ENCODE data around the gene TIAM2.

Gene TIAM2

DNA sequence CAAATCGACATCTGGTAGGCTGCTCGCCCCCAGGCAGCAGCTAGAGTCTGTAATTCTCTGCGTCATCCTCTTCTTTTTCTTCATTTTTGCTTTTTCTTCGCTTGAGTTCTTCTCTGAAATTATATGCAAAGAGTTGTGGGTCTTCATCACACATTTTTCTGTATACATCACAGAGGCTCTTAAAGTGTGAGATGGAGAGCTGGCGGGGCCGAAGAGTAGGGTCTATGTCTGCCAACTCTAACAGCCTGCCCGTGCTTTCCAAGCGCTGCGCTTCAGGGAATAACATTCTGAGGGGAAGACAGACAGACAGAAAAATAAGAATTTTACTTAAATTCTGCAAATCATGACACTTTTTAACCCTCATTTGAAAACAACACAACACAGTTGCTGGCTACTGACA, 262.7 kb downstream of the TIAM2 start:
- DNase-seq (ENCODE audit: low read depth), result no peak
- H3K4me3 ChIP-seq (ENCODE audit: low read depth, low read length), result no peak overlapping the region
- TF ChIP-seq, protein P1, sequence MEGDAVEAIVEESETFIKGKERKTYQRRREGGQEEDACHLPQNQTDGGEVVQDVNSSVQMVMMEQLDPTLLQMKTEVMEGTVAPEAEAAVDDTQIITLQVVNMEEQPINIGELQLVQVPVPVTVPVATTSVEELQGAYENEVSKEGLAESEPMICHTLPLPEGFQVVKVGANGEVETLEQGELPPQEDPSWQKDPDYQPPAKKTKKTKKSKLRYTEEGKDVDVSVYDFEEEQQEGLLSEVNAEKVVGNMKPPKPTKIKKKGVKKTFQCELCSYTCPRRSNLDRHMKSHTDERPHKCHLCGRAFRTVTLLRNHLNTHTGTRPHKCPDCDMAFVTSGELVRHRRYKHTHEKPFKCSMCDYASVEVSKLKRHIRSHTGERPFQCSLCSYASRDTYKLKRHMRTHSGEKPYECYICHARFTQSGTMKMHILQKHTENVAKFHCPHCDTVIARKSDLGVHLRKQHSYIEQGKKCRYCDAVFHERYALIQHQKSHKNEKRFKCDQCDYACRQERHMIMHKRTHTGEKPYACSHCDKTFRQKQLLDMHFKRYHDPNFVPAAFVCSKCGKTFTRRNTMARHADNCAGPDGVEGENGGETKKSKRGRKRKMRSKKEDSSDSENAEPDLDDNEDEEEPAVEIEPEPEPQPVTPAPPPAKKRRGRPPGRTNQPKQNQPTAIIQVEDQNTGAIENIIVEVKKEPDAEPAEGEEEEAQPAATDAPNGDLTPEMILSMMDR (IDR thresholded peaks at IDR 0.05; ENCODE audit: low read depth, low read length, missing control alignments), result no peak

- H3K4me3 ChIP-seq (ENCODE audit: low read depth, low read length), result no peak overlapping the region
- TF ChIP-seq, protein P1 (IDR thresholded peaks at IDR 0.05; ENCODE audit: low read depth, low read length, missing control alignments), result no peak
- no peak for DNase-seq (ENCODE audit: low read depth)
Observed at GRCh38 chr6:155259204-155259603, 264.1 kb downstream of the TIAM2 start.

DNA sequence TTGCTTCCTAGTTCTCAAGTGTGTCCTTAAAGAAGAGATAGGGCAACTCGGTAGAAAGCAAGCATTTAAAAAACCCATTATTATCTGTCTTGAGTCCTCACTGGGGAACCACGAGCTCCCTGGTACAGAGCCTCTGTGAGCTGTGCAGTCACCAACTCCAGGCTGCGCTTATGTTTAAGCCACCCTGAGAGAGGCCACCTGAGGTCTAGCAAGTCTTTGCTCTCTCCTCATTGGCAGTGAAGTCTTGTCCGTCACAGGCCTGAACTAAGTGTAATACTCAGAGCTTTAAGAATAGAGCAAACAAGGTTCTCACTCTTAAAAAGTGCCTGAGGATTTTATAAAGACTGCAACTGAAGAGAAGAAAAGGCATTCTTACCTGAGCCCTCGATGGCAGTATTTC, 264.8 kb downstream of the TIAM2 start:
- TF ChIP-seq, protein P1 (IDR thresholded peaks at IDR 0.05; ENCODE audit: low read depth, low read length, missing control alignments), result no peak
- no peak for DNase-seq (ENCODE audit: low read depth)
- H3K4me3 ChIP-seq (ENCODE audit: low read depth, low read length), result no peak overlapping the region

DNA sequence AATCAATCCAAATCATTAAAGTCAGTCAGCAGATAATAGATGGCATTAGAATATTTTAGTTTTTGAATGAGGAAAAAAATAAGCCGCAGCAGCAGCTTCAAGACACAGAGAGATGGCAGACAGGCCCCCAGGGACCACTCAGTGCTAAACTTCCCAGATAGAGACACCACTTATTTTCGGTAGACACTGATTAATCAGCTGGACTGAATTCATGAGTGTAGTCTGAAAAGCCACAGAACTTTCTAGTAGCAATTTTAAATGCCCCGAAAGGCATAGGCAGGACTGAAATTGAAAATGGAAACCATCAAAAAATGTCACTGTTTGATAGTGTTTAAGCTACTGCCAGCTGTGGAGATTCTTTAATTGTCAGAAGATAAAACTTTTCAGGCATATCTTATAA, 265.6 kb downstream of the TIAM2 start:
- no peak overlapping the region for H3K4me3 ChIP-seq (ENCODE audit: low read depth, low read length)
- TF ChIP-seq, protein P1 (IDR thresholded peaks at IDR 0.05; ENCODE audit: low read depth, low read length, missing control alignments), result no peak
- DNase-seq (ENCODE audit: low read depth), result no peak

- DNase-seq (ENCODE audit: low read depth), result no peak
- H3K4me3 ChIP-seq (ENCODE audit: low read depth, low read length), result no peak overlapping the region
- TF ChIP-seq, protein P1 (IDR thresholded peaks at IDR 0.05; ENCODE audit: low read depth, low read length, missing control alignments), result no peak
Observed at GRCh38 chr6:155261111-155261900, 266.2 kb downstream of the TIAM2 start.

GRCh38 chr6:155262655-155263054, 267.5 kb downstream of the TIAM2 start:
- no peak for DNase-seq (ENCODE audit: low read depth)
- no peak overlapping the region for H3K4me3 ChIP-seq (ENCODE audit: low read depth, low read length)
- TF ChIP-seq, protein P1 (IDR thresholded peaks at IDR 0.05; ENCODE audit: low read depth, low read length, missing control alignments), result no peak
